ENCODE measurements around the gene EXOC6B. TPM values are rescaled to one million over a fixed set of nuclear protein-coding genes. Genes with fewer than 3 reads are reported as not detected.
"Not testable (repeated sequence)": the region's sequence is repeated elsewhere in the genome, so short reads cannot be mapped to it uniquely, and the experiment has no call there.

The EXOC6B gene
- total RNA-seq, 1 donor from 2014 or later = 37.4 TPM

- DNase-seq (ENCODE audit: low spot score) = no peak
Measured at GRCh38 chr2:72555943-72556342, 269.9 kb downstream of the EXOC6B start.

GRCh38 chr2:72555363-72555762, 270.5 kb downstream of the EXOC6B start:
- not testable (repeated sequence) for DNase-seq (ENCODE audit: low spot score)

GRCh38 chr2:72554910-72555309, 270.9 kb downstream of the EXOC6B start:
- not testable (repeated sequence) for DNase-seq (ENCODE audit: low spot score)

- DNase-seq (ENCODE audit: low spot score) = no peak
Measured at GRCh38 chr2:72554381-72554780, 271.5 kb downstream of the EXOC6B start.

GRCh38 chr2:72548081-72548764, 277.6 kb downstream of the EXOC6B start:
- no peak for DNase-seq (ENCODE audit: low spot score)

GRCh38 chr2:72545790-72546189, 280.0 kb downstream of the EXOC6B start:
- DNase-seq (ENCODE audit: low spot score) = no peak

GRCh38 chr2:72544554-72544953, 281.3 kb downstream of the EXOC6B start:
- no peak for DNase-seq (ENCODE audit: low spot score)

- no peak for DNase-seq (ENCODE audit: low spot score)
Measured at GRCh38 chr2:72543497-72544216, 282.2 kb downstream of the EXOC6B start.

GRCh38 chr2:72539071-72539552, 286.7 kb downstream of the EXOC6B start:
- DNase-seq (ENCODE audit: low spot score) = no peak

- DNase-seq (ENCODE audit: low spot score) = no peak
Measured at GRCh38 chr2:72538486-72538885, 287.3 kb downstream of the EXOC6B start.

GRCh38 chr2:72535586-72535985, 290.2 kb downstream of the EXOC6B start:
- DNase-seq (ENCODE audit: low spot score) = not testable (repeated sequence)

GRCh38 chr2:72533765-72534164, 292.1 kb downstream of the EXOC6B start:
- no peak for DNase-seq (ENCODE audit: low spot score)

GRCh38 chr2:72527424-72527823, 298.4 kb downstream of the EXOC6B start:
- no peak for DNase-seq (ENCODE audit: low spot score)

- no peak for DNase-seq (ENCODE audit: low spot score)
Measured at GRCh38 chr2:72526623-72527022, 299.2 kb downstream of the EXOC6B start.

GRCh38 chr2:72524071-72524470, 301.8 kb downstream of the EXOC6B start:
- DNase-seq (ENCODE audit: low spot score) = no peak

GRCh38 chr2:72515696-72516095, 310.1 kb downstream of the EXOC6B start:
- no peak for DNase-seq (ENCODE audit: low spot score)

GRCh38 chr2:72513011-72513410, 312.8 kb downstream of the EXOC6B start:
- DNase-seq (ENCODE audit: low spot score) = no peak

- DNase-seq (ENCODE audit: low spot score) = no peak
Measured at GRCh38 chr2:72512376-72512775, 313.5 kb downstream of the EXOC6B start.

GRCh38 chr2:72511906-72512305, 313.9 kb downstream of the EXOC6B start:
- no peak for DNase-seq (ENCODE audit: low spot score)

- DNase-seq (ENCODE audit: low spot score) = no peak
Measured at GRCh38 chr2:72497763-72498162, 328.1 kb downstream of the EXOC6B start.

- DNase-seq (ENCODE audit: low spot score) = no peak
Measured at GRCh38 chr2:72496479-72496878, 329.4 kb downstream of the EXOC6B start.

- no peak for DNase-seq (ENCODE audit: low spot score)
Measured at GRCh38 chr2:72494392-72494791, 331.4 kb downstream of the EXOC6B start.

- DNase-seq (ENCODE audit: low spot score) = not testable (repeated sequence)
Measured at GRCh38 chr2:72484622-72485021, 341.2 kb downstream of the EXOC6B start.
